GM21619 (cell line): ENCODE results near the gene POLR2A.

Experiments
- ATAC-seq: cut with Tn5 transposase; IDR thresholded peaks from one replicate; pipeline ENCODE4 v1.9.1; 2021; ENCODE audit not compliant: unreplicated experiment

Gene POLR2A

DNA sequence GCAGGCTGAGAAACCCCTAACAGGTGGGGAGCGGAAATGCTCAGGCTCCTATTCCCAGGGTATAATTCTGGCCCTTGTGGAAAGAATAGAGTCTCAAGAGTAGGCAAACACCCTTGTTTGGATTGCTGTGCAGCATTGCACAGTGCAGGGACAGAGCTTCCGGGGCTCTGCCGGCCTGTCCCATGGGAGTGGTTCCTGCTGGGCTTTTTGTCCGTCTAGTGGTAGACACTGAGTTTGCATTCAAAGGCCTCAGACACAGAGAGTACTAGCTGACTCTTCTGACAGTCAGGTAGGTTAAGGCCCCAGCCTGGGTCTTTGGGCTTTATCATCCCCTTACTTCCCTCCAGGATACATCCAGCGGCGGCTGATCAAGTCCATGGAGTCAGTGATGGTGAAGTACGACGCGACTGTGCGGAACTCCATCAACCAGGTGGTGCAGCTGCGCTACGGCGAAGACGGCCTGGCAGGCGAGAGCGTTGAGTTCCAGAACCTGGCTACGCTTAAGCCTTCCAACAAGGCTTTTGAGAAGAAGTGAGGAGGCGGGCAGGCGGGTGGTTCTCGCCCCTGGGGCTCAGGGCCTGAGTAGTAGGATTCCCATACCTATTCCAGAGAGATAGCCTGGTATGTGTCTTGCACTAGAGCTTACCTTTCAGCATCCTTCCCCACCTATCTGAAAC is 18.1 kb downstream of the POLR2A start:
- ATAC-seq: no peak

DNA sequence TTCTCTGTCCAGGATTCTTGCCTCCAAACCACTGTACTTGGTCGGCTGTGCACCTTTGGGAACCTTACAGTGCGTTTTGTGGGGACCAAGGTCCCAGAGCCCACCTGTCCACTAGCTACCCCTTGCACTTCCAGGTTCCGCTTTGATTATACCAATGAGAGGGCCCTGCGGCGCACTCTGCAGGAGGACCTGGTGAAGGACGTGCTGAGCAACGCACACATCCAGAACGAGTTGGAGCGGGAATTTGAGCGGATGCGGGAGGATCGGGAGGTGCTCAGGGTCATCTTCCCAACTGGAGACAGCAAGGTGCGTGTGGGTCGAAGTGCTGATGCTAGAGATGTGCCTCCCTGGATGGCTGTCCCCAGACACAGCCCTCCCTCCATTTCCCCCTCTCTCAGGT is 18.8 kb downstream of the POLR2A start:
- no peak for ATAC-seq

DNA sequence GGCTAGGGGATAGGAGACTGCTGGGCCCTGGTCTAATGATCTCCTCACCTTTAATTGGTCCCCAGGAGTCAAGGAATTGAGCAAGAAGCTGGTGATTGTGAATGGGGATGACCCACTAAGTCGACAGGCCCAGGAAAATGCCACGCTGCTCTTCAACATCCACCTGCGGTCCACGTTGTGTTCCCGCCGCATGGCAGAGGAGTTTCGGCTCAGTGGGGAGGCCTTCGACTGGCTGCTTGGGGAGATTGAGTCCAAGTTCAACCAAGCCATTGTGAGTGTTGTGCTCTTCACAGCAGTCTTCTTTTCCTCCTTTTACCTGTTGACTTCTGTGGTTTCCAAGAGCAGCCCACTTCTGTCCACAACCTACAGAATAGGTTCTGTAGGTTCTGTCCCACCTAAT is 19.4 kb downstream of the POLR2A start:
- ATAC-seq: no peak

DNA sequence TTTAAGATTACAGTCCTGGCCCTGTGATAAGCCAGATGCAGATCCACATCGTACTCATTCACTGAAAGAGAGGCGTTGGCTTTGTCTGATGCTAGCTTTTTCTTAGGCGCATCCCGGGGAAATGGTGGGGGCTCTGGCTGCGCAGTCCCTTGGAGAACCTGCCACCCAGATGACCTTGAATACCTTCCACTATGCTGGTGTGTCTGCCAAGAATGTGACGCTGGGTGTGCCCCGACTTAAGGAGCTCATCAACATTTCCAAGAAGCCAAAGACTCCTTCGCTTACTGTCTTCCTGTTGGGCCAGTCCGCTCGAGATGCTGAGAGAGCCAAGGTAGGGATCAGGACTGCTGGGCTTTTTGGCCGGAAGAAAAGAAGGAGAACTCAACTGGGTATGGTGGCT is 24.0 kb downstream of the POLR2A start:
- no peak for ATAC-seq

DNA sequence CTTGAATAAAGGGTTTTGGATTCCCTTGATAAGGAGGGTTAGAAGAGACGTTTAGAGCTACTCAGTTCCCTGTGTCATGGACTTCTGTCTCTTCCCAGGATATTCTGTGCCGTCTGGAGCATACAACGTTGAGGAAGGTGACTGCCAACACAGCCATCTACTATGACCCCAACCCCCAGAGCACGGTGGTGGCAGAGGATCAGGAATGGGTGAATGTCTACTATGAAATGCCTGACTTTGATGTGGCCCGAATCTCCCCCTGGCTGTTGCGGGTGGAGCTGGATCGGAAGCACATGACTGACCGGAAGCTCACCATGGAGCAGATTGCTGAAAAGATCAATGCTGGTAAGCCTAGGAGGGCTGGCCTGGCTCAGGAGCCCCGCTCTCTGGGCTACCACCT is 24.7 kb downstream of the POLR2A start:
- no peak for ATAC-seq

DNA sequence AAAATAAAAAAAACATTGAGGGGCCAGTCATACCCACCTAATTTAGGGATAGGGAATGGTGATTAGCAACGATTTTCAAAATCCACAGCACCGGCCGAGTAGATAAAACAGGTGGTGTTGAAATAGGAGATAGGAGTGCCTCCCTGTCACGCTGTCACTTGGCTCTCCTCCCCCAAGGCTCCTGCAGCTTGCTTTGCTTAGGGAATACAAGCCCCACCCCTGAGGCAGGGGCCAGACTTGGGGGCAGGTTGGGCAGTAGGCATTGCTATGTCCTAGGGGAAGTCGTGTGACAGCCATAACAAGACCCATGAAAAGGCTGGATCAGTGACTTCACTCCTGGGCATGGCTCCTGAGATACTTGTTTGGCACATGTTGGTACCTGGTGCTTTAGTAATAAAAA is 25.8 kb downstream of the POLR2A start:
- ATAC-seq: no peak

DNA sequence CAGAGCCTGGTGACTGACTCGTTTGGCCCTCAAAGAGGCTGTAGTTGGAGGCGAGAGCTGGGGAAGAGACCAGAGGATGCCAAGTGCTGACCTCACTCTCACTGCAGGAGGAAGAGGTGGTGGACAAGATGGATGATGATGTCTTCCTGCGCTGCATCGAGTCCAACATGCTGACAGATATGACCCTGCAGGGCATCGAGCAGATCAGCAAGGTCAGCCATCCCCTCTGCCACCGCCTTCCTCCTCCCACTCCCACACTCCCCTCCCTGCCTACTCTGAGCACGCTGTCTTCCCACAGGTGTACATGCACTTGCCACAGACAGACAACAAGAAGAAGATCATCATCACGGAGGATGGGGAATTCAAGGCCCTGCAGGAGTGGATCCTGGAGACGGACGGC is 26.9 kb downstream of the POLR2A start:
- ATAC-seq: no peak

DNA sequence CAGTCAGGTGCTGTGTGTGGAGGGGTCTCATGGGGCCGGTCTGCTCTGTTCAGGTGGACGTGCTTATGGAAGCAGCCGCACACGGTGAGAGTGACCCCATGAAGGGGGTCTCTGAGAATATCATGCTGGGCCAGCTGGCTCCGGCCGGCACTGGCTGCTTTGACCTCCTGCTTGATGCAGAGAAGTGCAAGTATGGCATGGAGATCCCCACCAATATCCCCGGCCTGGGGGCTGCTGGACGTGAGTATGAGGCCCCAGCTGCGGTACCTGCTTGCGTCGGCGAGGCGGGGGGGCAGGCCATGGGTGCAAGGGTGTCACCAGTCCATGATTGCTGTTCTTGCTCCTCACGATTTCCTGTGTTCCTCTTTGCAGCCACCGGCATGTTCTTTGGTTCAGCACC is 27.9 kb downstream of the POLR2A start:
- ATAC-seq: no peak

DNA sequence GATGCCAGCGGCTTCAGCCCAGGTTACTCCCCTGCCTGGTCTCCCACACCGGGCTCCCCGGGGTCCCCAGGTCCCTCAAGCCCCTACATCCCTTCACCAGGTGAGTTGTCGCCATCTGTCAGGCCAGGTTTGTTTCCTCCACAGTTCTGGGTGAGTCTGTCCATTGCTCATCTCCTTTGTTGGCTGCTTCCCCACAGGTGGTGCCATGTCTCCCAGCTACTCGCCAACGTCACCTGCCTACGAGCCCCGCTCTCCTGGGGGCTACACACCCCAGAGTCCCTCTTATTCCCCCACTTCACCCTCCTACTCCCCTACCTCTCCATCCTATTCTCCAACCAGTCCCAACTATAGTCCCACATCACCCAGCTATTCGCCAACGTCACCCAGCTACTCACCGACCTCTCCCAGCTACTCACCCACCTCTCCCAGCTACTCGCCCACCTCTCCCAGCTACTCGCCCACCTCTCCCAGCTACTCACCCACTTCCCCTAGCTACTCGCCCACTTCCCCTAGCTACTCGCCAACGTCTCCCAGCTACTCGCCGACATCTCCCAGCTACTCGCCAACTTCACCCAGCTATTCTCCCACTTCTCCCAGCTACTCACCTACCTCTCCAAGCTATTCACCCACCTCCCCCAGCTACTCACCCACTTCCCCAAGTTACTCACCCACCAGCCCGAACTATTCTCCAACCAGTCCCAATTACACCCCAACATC is 28.8 kb downstream of the POLR2A start:
- ATAC-seq: no peak

DNA sequence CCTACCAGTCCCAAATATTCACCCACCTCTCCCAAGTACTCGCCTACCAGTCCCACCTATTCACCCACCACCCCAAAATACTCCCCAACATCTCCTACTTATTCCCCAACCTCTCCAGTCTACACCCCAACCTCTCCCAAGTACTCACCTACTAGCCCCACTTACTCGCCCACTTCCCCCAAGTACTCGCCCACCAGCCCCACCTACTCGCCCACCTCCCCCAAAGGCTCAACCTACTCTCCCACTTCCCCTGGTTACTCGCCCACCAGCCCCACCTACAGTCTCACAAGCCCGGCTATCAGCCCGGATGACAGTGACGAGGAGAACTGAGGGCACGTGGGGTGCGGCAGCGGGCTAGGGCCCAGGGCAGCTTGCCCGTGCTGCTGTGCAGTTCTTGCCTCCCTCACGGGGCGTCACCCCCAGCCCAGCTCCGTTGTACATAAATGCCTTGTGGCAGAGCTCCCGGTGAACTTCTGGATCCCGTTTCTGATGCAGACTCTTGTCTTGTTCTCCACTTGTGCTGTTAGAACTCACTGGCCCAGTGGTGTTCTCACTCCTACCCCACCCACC is 29.8 kb downstream of the POLR2A start:
- ATAC-seq: no peak

DNA sequence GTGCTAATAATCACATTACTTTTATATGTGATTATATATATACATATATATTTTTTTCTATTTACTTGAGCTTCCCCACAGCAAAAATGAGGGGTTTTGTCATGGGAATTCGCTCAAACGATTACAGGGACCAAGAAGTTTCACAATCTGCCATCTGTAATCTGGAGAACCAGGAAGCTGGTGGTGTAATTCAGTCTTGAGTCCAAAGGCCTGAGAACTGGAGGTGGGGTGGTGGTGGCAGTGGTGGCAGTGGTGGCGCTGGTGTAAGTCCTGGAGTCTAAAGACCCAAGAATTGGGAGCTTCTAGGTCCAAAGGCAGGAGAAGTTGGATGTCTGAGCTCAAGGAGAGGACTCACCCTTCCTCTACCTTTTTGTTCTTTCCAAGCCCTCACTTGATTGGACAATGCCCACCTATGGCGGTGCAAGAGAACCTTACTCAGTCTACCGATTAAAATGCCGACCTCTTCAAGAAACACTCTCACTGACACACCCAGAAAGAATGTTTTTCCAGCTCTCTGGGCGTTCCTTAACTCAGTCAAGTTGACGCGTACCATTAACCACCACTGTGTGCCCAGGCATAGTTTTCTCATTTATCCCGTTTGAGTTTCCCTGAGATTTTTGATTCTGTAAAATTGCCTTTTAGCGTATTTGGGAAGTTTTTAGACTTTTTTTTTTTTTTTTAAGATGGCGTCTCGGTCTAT is 31.9 kb downstream of the POLR2A start:
- ATAC-seq: no peak

DNA sequence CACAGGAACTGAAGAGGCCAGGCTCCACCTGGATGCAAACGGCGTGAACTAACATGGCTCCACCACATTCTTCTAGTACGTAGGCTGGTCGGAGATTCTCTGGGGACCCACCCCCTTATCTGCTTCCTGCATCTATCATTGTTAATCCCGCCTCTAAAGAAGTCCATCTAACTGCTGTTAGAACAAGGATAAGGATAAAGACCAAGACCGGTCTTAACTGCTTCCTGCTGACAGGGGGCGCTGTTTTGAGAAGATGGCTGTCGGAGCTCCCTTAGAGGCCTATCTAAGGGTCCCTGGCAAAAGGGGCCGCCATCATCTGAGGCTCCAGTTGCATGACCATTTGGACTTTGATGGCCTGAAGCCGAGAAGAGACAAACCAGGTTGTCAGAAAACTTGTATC is 38.9 kb downstream of the POLR2A start:
- no peak for ATAC-seq

DNA sequence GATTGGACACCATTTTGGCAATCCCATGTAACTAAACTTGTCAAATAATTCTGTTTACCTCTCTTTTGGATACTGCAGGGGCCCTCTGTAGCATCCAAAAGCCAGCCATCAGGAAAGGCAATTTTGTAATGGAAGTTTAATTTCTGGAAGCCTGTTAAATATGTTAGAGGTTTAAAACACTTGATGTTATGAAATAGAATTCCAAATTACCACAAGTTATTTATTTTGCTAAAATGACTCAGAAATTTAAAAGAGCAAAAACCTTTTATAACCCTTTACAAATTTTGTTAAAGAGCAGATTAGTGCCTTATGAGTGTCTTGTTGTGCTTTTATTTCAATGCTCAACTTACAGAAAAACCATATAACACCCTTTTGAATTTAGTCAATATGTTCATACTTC is 44.7 kb downstream of the POLR2A start:
- ATAC-seq: no peak

DNA sequence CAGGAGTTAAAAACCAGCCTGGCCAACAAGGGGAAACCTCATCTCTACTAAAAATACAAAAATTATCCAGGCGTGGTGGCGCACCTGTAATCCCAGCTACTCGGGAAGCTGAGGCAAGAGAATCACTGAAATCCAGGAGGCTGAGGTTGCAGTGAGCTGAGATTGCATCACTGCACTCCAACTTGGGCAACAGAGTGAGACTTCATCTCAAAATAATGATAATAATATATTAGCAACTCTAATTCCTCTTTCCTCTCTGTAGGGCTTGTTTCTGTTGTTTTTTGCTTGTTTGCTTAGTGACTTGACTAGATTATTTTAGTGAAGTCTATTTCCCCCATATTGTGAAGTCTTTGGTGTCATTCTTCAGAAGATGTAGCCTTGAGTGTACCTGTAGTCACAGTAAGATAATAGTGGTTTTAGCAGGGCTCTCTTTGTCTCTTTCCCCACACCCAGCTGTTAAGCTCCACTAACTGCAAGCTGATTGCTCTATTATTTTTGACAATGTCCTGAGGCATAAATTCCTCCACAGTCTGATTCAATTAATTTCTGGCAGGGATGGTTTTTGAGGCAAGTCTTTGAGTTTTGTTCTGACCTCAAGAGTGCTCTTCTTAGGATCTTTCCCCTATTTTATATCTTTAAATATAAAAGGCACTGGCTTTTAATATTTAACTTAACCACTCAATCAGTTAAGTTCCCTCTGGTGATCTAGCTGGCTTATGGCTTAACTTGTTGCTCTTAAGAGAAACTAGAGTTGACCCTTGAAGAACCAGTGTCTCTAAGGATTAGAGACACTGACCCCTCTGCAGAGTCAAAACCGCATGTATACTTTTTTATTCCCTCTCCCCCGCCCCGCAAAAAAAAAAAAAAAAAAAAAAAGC is 46.1 kb downstream of the POLR2A start:
- ATAC-seq: no peak

DNA sequence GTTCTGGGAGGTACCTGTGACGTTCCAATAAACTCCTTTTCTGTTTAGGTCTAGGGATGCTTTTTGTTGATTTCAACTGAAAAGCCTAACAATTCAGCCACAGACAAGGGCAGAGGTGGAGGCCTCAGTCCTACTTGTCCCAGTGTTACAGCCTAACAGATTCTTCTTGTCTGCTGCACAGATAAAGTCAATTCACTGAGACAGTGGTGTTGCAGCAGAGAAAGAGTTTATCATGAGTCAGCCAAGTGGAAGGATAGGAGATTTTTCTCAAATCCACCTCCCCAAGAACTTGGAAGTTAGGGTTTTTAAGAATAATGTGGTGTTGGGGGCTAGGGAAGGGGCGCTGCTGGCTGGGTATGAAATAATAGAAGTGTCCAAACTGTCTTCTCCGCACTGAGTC is 53.9 kb downstream of the POLR2A start:
- no peak for ATAC-seq

DNA sequence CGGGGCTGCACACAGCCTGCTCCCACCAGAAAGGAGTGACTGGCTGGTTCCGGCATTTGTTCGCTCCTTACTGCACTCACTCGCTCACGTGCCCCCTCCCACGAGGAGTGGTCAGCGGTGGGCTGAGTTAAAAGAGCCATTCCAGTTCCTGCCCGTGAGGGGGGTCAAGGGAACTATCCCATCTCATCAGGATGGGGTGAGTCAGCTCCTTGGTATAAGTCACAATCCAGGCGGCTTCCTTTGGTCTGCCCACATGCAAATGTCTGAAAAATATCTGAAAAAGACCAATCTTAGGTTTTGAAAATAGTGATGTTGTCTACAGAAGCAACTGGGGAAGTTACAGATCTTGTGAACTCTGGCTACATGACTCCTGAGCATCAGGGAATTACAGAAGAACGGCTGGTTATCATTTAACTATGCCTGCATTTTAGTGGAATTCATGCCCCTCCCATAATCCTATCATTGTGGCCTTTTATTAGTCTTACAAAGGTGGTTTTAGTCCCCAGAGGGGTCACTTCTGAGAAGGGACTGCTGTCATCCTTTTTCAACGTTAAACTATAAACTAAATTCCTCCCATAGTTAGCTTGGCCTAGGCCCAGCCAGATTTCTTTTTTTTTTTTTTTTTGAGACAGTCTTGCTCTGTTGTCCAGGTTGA is 54.9 kb downstream of the POLR2A start:
- ATAC-seq: no peak

DNA sequence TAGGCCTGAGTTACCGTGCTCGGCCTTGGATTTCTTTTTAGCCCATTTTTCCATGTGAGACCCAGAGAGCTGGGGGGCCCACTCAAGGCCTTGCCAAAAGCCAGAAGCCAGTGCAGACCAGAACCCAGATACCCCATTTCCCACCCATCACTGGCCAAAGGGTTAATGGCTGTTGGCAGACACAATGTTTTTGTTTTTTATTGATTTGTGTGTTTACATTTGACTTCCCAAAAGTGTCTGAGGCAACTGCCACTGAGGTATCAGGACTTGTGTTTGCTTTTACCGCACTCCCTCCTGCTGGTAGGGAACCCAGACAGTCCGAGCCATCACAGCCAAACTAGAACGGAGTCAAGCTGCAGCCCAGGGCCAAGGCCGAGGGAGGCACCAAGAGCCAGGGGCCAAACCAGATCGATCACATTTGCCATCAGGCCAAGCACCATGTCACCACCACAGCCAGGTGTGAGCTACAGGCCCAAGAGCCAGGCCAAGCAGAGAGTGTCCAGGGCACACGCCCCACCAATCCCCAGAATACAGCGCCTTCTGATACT is 57.0 kb downstream of the POLR2A start:
- ATAC-seq: no peak

DNA sequence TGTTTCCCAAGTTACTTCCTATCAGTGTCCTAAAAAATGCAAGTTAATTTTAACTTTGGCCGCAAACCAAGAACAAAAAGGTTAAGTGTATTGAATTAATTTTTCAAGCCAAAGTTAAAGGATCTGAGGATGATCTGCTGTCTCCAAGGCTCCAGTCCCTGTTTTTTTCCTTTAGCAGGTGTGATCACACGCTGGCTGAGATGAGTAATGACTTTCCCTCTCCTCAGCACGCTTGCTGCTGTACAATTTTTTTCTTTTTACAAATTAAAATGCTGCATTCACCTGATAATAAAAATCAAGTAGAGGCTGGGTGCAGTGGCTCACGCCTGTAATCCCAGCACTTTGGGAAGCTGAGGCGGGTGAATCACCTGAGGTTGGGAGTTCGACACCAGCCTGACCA is 60.7 kb downstream of the POLR2A start:
- no peak for ATAC-seq

DNA sequence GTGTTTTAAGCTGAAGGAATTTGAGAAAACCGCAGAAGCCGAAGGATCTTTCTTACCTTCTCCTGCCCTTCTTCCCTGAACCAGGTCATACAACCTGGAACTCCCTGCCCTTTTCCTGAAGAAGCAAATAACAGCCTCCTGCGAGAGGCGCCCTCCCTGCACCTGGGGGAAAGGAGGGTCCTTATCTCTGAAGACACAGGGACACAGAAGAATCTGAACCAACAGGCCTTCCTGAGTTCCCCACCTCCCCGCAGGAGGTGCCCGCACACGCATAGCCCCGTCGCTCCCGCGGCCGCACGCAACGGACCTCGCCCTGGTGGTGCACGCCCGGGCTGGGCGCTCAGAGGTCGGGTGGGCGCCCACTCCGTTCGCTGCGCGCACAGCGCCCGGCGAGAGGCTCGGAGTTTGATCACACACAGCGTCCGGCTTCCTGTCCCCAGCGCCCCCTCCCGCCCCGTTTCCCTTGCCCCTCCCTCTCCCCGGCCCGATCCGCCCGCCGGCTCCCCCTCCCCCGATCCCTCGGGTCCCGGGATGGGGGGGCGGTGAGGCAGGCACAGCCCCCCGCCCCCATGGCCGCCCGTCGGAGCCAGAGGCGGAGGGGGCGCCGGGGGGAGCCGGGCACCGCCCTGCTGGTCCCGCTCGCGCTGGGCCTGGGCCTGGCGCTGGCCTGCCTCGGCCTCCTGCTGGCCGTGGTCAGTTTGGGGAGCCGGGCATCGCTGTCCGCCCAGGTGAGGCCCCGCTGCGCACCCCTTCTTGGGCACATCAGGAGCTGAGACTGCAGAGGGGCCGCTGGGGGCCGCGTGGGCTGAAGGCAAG is 64.6 kb downstream of the POLR2A start, which contains the start of gene TNFSF12:
Gene TNFSF12 (plus strand): TSS at position 474 of the 816 bp plus-strand sequence. CDS start 96 bp downstream, at position 570.
- no peak for ATAC-seq
